ENCODE results near the gene CDK14.

The CDK14 gene

DNA sequence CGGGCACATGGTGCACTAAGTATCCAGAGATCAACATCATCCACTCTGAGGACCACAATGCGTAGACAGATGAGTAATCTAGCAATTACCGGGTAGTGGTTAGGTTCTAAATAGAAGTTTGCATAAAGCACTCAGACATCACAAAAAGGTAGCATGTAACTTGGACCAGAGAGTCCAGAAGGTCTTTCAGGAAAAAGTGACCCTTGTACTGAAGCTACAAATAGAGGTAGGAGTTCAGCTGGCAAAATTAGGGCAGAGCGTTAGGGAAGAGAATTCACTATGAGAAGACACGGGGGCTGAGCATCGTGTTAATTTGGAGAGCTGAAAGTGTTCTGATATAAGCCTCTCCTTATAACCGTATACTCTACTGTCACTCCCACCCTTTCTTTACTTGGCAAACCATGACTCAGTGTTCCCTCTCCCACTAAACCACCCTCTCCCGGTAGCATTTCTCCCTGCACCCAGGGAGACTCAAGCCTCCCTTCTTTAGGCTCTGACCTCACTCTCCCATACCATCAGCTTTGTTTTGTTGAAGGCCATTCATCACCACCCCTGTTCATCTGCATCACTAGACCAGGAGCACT is 445.9 kb downstream of the CDK14 start:
- Histone ChIP-seq H3K4me3 (ENCODE audit: low read depth, low read length) (no peak overlapping the region), H3K36me3 (no peaks in the 10 kb centered on the region), H3K4me1 (no peaks in the 10 kb centered on the region), H3K27me3 (no peaks in the 10 kb centered on the region), H3K9me3 (no peaks in the 10 kb centered on the region)
- TF ChIP-seq, protein P1, sequence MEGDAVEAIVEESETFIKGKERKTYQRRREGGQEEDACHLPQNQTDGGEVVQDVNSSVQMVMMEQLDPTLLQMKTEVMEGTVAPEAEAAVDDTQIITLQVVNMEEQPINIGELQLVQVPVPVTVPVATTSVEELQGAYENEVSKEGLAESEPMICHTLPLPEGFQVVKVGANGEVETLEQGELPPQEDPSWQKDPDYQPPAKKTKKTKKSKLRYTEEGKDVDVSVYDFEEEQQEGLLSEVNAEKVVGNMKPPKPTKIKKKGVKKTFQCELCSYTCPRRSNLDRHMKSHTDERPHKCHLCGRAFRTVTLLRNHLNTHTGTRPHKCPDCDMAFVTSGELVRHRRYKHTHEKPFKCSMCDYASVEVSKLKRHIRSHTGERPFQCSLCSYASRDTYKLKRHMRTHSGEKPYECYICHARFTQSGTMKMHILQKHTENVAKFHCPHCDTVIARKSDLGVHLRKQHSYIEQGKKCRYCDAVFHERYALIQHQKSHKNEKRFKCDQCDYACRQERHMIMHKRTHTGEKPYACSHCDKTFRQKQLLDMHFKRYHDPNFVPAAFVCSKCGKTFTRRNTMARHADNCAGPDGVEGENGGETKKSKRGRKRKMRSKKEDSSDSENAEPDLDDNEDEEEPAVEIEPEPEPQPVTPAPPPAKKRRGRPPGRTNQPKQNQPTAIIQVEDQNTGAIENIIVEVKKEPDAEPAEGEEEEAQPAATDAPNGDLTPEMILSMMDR (IDR thresholded peaks at IDR 0.05; ENCODE audit: low read depth, low read length) = no peak
- no peak for DNase-seq

DNA sequence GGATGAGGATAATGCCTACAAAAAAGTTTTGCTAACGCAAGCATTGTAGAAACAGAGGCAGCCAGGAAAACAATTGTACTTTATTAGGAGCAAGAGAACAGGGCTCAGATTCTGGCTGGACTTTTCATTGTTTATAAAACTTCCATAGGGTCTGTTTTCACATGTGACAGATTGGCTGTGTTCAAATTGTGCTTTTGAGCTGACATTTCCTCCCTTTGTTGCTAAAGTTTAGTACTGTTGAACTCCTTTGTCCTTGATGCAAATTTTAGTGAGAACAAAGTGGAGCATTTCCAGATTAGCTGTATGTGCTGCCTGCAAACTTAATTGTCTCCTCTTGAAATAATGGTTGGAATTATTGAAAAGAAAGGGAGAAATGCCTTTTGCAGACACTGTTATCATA is 447.1 kb downstream of the CDK14 start:
- TF ChIP-seq, protein P1 (IDR thresholded peaks at IDR 0.05; ENCODE audit: low read depth, low read length) = no peak
- H3K9me3 ChIP-seq = no peaks in the 10 kb centered on the region

DNA sequence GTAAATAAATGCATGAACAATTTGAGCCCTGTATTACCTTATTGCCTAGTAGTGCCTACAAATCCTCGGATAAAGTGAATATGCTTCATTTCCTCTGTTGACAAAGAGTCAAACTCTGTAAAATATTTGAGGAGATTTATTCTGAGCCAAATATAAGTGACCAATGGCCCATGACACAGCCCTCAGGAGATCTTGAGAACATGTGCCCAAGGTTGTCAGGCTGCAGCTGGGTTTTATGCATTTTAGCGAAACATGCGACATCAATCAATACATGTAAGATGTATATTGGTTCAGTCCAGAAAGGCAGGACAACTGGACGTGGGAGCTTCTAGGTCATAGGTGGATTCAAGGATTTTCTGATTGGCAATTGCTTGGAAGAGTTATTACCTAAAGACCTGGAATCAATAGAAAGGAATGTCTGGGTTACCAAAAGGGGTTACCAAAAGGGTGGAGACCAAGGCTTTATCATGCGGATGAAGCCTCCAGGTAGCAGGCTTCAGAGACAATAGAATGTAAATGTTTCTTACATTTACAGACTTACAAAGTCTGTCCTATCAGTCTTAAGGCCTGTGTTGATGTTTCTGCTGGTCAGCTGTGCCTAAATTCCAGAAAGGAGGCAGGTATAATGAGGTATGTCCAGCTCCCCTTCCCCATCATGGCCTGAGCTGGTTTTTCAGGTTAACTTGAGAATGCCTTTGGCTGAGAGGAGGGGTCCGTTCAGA is 448.0 kb downstream of the CDK14 start:
- Histone ChIP-seq H3K36me3 (no peaks in the 10 kb centered on the region), H3K4me3 (ENCODE audit: low read depth, low read length) (no peak overlapping the region), H3K9me3 (no peaks in the 10 kb centered on the region), H3K4me1 (no peaks in the 10 kb centered on the region), H3K27me3 (no peaks in the 10 kb centered on the region)
- TF ChIP-seq, protein P1 (IDR thresholded peaks at IDR 0.05; ENCODE audit: low read depth, low read length) = no peak
- DNase-seq = no peak

More for the DNA sequence above, 447.1 kb downstream of the CDK14 start:
- no peaks in the 10 kb centered on the region for H3K36me3 ChIP-seq
- H3K4me1 ChIP-seq = no peaks in the 10 kb centered on the region
- DNase-seq = no peak
- no peaks in the 10 kb centered on the region for H3K27me3 ChIP-seq
- no peak overlapping the region for H3K4me3 ChIP-seq (ENCODE audit: low read depth, low read length)

DNA sequence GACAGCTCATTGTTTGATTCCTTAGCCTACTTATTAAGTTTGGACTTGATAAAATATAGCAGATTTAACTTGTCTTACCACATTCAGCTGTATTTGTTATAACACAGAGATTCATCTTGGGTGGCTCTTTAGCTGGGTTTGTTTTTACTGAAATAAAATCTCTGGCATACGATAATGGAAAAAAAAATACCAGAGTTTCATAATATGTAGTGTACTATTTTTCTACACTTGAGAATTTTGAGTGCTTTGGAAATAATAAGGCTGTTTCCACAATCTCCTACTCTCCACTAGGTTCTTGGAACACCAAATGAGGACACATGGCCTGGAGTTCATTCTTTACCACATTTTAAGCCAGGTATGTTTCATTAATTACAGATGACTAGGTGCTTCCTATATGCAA is 449.5 kb downstream of the CDK14 start:
- Histone ChIP-seq H3K36me3 (no peaks in the 10 kb centered on the region), H3K27me3 (no peaks in the 10 kb centered on the region), H3K4me1 (no peaks in the 10 kb centered on the region), H3K9me3 (no peaks in the 10 kb centered on the region), H3K4me3 (ENCODE audit: low read depth, low read length) (no peak overlapping the region)
- TF ChIP-seq, protein P1 (IDR thresholded peaks at IDR 0.05; ENCODE audit: low read depth, low read length) = no peak
- DNase-seq = no peak

DNA sequence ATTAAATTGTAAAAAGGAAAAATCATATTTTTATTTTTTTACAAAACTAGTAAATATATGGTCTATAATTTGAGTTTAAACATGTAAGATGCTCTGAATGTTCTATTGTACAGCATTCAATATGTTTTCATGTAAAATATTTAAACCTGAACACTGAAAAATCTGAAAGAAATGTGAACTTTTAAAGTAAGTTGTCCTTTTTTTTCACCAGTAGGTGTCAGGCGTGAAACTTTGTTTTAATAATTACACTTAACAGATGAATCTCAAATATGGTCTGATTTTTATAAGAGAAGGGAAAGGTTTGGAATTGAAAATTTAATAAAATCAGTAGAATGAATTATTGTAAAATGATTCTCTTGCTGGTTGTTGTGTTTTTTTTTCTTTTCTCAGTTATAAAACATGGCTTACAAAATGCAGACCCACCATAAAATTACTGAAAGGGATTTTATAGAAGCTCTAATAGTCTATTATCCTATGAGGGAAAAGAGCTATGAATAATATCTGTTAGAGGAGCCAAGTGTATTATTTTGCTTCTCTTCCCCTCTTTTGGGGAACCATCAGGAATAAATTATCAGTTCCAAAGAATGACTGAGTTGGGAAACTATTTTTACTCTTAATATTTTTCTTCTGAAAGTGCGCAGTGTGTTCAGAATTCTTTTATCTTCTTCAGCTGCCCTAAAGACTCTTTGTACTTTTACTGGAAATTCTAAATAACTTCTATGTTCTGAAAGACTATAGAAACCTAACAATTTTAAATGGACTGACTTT is 450.4 kb downstream of the CDK14 start:
- no peaks in the 10 kb centered on the region for H3K27me3 ChIP-seq
- TF ChIP-seq, protein P1 (IDR thresholded peaks at IDR 0.05; ENCODE audit: low read depth, low read length) = no peak
- DNase-seq = no peak

More for the DNA sequence above, 450.4 kb downstream of the CDK14 start:
- no peaks in the 10 kb centered on the region for H3K9me3 ChIP-seq
- H3K36me3 ChIP-seq = no peaks in the 10 kb centered on the region
- H3K4me3 ChIP-seq (ENCODE audit: low read depth, low read length) = no peak overlapping the region
- H3K4me1 ChIP-seq = no peaks in the 10 kb centered on the region

Measured in BE2C (cell line).